Measurements from ENCODE around the gene BAIAP2.

DNA sequence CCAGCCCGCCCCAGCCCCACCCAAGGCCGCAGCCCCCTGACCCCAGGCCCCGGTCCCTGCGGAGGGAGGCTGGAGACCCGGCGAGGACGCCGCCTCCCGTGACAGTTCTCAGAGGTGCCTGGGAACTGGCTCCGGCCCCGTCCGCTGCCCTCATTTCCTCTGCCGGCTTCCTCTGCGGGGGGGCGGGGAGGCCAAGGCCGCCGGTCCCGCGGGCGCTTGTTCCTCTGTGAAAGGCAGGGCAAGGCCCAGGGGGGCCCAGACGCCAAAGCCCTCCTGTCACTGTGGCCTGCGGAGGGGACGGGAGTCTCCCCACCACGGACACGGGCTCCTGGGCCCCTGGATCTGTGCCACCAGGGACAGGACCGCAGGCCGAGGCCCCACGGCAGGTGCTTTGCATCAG lies 125.4 kb downstream of the BAIAP2 start:
- TF ChIP-seq EZH2 (IDR thresholded peaks at IDR 0.05) (no peak), POLR2AphosphoS5 (IDR thresholded peaks at IDR 0.05; ENCODE audit: borderline replicate concordance, low read depth, low read length) (no peak)
